ENCODE measurements around the gene SVEP1. TPM values are rescaled to one million over a fixed set of nuclear protein-coding genes. Genes with fewer than 3 reads are reported as not detected.

SVEP1 gene
- polyA plus RNA-seq, 1 of the 3 experiments (the other 2 are of a cell fraction), result 0.10 TPM

DNA sequence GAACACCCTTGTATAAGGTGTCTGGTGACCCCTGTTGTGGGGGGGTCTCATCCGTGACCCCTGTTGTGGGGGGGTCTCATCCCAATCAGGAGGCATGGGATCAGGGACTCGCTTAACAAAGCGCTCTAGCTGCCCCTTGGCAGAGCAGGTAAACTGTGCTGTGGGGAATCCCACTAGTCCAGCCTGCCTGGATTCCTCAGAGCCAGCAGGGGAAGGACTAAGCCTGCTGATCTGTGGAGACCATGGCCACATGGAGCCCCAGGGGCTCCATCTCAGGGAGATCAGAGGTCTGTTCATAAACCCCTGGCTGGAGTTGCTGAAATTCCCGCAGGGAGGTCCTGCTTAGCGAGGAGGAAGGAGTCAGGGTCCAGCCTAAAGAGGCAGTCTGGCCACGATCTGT lies 196.1 kb downstream of the SVEP1 start (continued):
- TF ChIP-seq, protein P1, sequence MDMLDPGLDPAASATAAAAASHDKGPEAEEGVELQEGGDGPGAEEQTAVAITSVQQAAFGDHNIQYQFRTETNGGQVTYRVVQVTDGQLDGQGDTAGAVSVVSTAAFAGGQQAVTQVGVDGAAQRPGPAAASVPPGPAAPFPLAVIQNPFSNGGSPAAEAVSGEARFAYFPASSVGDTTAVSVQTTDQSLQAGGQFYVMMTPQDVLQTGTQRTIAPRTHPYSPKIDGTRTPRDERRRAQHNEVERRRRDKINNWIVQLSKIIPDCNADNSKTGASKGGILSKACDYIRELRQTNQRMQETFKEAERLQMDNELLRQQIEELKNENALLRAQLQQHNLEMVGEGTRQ (IDR thresholded peaks at IDR 0.05; ENCODE audit: borderline replicate concordance, low read depth, low read length), result no peak
- TF ChIP-seq, protein P2, sequence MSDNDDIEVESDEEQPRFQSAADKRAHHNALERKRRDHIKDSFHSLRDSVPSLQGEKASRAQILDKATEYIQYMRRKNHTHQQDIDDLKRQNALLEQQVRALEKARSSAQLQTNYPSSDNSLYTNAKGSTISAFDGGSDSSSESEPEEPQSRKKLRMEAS (IDR thresholded peaks at IDR 0.05; ENCODE audit: low read depth), result no peak
- TF ChIP-seq SMC3 (IDR thresholded peaks at IDR 0.05; ENCODE audit: low read depth, low read length) (no peak), ELF1 (IDR thresholded peaks at IDR 0.05) (no peak), MEF2A (IDR thresholded peaks at IDR 0.05; ENCODE audit: borderline replicate concordance, low read depth) (no peak), CHD2 (IDR thresholded peaks at IDR 0.05; ENCODE audit: low read length, partially characterized antibody) (no peak)
- TF ChIP-seq, protein P3, sequence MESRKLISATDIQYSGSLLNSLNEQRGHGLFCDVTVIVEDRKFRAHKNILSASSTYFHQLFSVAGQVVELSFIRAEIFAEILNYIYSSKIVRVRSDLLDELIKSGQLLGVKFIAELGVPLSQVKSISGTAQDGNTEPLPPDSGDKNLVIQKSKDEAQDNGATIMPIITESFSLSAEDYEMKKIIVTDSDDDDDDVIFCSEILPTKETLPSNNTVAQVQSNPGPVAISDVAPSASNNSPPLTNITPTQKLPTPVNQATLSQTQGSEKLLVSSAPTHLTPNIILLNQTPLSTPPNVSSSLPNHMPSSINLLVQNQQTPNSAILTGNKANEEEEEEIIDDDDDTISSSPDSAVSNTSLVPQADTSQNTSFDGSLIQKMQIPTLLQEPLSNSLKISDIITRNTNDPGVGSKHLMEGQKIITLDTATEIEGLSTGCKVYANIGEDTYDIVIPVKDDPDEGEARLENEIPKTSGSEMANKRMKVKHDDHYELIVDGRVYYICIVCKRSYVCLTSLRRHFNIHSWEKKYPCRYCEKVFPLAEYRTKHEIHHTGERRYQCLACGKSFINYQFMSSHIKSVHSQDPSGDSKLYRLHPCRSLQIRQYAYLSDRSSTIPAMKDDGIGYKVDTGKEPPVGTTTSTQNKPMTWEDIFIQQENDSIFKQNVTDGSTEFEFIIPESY (IDR thresholded peaks at IDR 0.05; ENCODE audit: borderline replicate concordance, low read depth), result no peak

DNA sequence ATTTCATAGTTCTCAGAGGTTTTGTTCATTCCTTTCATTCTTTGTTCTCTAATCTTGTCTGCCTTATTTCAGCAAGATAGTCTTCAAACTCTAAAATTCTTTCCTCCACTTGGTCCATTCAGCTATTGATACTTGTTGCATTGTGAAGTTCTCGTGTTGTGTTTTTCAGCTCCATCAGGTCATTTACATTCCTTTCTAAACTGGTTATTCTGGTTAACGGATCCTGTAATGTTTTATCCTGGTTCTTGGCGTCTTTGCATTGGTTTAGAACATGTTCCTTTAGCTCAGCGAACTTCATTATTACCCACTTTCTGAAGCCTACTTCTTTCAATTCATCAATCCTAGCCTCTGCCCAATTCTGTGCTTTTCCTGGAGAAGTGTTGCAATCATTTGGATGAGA lies 196.8 kb downstream of the SVEP1 start:
- no peak overlapping the region for H2AFZ ChIP-seq (ENCODE audit: low read depth)
- ChIA-PET POLR2A (no interaction called here), CTCF (no interaction called here)
- H3K4me2 ChIP-seq, result no peak overlapping the region
- H3F3A ChIP-seq (replicated peaks; ENCODE audit: insufficient read depth), result no peaks in the 10 kb centered on the region
- H3K27me3 ChIP-seq (ENCODE audit: insufficient read depth), result no peaks in the 10 kb centered on the region
- no peak overlapping the region for H3K9ac ChIP-seq
- TF ChIP-seq POLR2AphosphoS5 (IDR thresholded peaks at IDR 0.05; ENCODE audit: low read depth, low read length) (no peak), TCF12 (IDR thresholded peaks at IDR 0.05) (no peak), JUND (IDR thresholded peaks at IDR 0.05) (no peak), CHD2 (IDR thresholded peaks at IDR 0.05; ENCODE audit: low read length, partially characterized antibody) (no peak), SMC3 (IDR thresholded peaks at IDR 0.05; ENCODE audit: low read depth, low read length) (no peak), NRF1 (IDR thresholded peaks at IDR 0.05; ENCODE audit: low read depth, low read length) (no peak), GATA2 (CRISPR knock-in tag; IDR thresholded peaks at IDR 0.05) (no peak), EZH2phosphoT487 (IDR thresholded peaks at IDR 0.05; ENCODE audit: borderline replicate concordance, low read depth) (no peak), FOSL2 (IDR thresholded peaks at IDR 0.05; ENCODE audit: borderline replicate concordance, low read depth) (no peak), RXRA (IDR thresholded peaks at IDR 0.05; ENCODE audit: borderline replicate concordance, low read depth) (no peak), EP300 (IDR thresholded peaks at IDR 0.05; ENCODE audit: borderline replicate concordance in 1 of 2, low read depth in 1 of 2, low read length in 1 of 2) (no peak), GABPA (IDR thresholded peaks at IDR 0.05; ENCODE audit: low read depth) (no peak), FOXJ3 (CRISPR knock-in tag; IDR thresholded peaks at IDR 0.05) (no peak), RFX5 (IDR thresholded peaks at IDR 0.05; ENCODE audit: low read length) (no peak), NFIC (IDR thresholded peaks at IDR 0.05; ENCODE audit: borderline replicate concordance) (no peak), RAD21 (IDR thresholded peaks at IDR 0.05; ENCODE audit: low read length) (no peak), ELF1 (IDR thresholded peaks at IDR 0.05) (no peak)
- TF ChIP-seq, protein P4, sequence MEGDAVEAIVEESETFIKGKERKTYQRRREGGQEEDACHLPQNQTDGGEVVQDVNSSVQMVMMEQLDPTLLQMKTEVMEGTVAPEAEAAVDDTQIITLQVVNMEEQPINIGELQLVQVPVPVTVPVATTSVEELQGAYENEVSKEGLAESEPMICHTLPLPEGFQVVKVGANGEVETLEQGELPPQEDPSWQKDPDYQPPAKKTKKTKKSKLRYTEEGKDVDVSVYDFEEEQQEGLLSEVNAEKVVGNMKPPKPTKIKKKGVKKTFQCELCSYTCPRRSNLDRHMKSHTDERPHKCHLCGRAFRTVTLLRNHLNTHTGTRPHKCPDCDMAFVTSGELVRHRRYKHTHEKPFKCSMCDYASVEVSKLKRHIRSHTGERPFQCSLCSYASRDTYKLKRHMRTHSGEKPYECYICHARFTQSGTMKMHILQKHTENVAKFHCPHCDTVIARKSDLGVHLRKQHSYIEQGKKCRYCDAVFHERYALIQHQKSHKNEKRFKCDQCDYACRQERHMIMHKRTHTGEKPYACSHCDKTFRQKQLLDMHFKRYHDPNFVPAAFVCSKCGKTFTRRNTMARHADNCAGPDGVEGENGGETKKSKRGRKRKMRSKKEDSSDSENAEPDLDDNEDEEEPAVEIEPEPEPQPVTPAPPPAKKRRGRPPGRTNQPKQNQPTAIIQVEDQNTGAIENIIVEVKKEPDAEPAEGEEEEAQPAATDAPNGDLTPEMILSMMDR (IDR thresholded peaks at IDR 0.05), result no peak
- TF ChIP-seq, protein P2 (IDR thresholded peaks at IDR 0.05; ENCODE audit: low read depth), result no peak
- DNase-seq, result no peak
- H3K9me2 ChIP-seq, result no peaks in the 10 kb centered on the region
- no peaks in the 10 kb centered on the region for H3K4me1 ChIP-seq (ENCODE audit: control insufficient read depth in 1 of 2, insufficient read depth in 2 of 2, low read depth in 1 of 2, low read length in 1 of 2)
- H3K4me3 ChIP-seq (ENCODE audit: low read depth in 2 of 2, low read length in 1 of 2), result no peak overlapping the region
- no peak overlapping the region for H3K27ac ChIP-seq (ENCODE audit: low read depth in 2 of 2, low read length in 1 of 2)
- 47% methylated on average over 4 of the region's 4 CpGs for WGBS (ENCODE audit: low lambda C conversion rate)
- H3K9me3 ChIP-seq, result no peaks in the 10 kb centered on the region
- H4K20me1 ChIP-seq (ENCODE audit: insufficient read depth), result no peaks in the 10 kb centered on the region
- H3K79me2 ChIP-seq (ENCODE audit: insufficient read depth), result no peaks in the 10 kb centered on the region
- H3K36me3 ChIP-seq (replicated peaks in 1 of 2; ENCODE audit: control insufficient read depth in 1 of 2, insufficient read depth in 2 of 2, low read length in 1 of 2), result no peaks in the 10 kb centered on the region

Data from SK-N-SH (cell line).